Activated naive CD8-positive, alpha-beta T cell treated with anti-CD3 and anti-CD28 coated beads, Interleukin-2, amount 50 U/mL, for 24 hours (primary cell): ENCODE results near the gene COL4A6.

Source experiments
- ATAC-seq: fragments of 150-1000 bp; cut with Tn5 transposase; one replicate; pipeline ENCODE4 v1.10.0; 2021
- DNase-seq: peaks from one replicate; pipeline ENCODE4 v3.0.0; 2021
- H3K27ac Mint-ChIP-seq: one replicate; pipeline ENCODE4 v1.8.0; 2021; ENCODE audit warnings: mild to moderate bottlenecking, mixed read lengths
- H3K27me3 Mint-ChIP-seq: one replicate; pipeline ENCODE4 v1.8.0; 2021; ENCODE audit warnings: mixed read lengths
- H3K36me3 Mint-ChIP-seq: one replicate; pipeline ENCODE4 v1.8.0; 2021; ENCODE audit warnings: low read depth, mixed read lengths
- H3K4me1 Mint-ChIP-seq: one replicate; pipeline ENCODE4 v1.8.0; 2021; ENCODE audit warnings: mixed read lengths
- H3K4me3 Mint-ChIP-seq: one replicate; pipeline ENCODE4 v1.8.0; 2021; ENCODE audit warnings: mild to moderate bottlenecking, moderate library complexity, mixed read lengths
- H3K9me3 Mint-ChIP-seq: one replicate; pipeline ENCODE4 v1.8.0; 2021; ENCODE audit warnings: mixed read lengths

COL4A6 gene

DNA sequence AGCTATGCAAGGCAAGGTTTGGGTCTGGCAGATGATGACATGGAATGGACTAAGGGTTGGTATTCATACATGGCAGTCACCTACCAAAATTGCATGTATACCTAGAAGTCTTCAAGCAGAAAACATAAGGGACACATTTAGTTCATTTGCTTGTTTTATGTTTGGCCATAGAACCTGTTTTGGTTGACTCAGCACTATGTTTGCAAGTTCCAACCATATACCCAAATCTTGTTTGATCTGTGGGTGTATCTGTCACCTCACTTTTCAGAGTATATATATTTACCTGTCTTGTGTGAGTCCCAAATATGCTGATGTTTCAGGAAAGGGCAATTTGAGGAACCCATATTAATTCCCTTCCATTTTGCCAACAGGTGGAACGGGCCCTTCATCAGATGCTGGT is 307.3 kb downstream of the COL4A6 start:
- Mint-ChIP-seq H3K4me1 (no peaks in the 10 kb centered on the region), H3K4me3 (no peak overlapping the region), H3K27ac (no peak overlapping the region), H3K36me3 (peaks cover 16% of the 10 kb centered on the region), H3K27me3 (no peaks in the 10 kb centered on the region), H3K9me3 (no peaks in the 10 kb centered on the region)
- no peak for DNase-seq
- ATAC-seq, result no peak

DNA sequence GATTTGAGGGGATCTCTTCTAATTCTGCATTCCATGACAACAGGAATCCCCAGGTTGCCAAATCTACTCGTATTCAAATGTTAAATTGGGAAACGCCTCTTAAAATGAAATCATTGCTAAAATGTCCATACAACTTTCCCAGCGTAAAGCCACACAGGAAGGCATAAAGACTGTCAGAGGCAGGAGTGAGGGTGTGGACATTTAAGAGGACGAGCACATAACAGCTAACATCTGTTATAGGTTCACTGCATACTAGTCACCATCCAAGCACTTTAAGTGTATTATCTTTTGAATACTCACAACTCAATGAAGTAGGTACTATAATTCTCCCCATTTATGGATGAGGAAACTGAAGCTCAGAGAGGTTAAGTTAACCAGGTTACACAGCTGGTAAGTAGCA is 311.1 kb downstream of the COL4A6 start:
- Mint-ChIP-seq H3K36me3 (peaks cover 10% of the 10 kb centered on the region), H3K9me3 (no peaks in the 10 kb centered on the region), H3K27ac (no peak overlapping the region), H3K4me1 (no peaks in the 10 kb centered on the region), H3K4me3 (no peak overlapping the region), H3K27me3 (no peaks in the 10 kb centered on the region)
- no peak for ATAC-seq
- no peak for DNase-seq

DNA sequence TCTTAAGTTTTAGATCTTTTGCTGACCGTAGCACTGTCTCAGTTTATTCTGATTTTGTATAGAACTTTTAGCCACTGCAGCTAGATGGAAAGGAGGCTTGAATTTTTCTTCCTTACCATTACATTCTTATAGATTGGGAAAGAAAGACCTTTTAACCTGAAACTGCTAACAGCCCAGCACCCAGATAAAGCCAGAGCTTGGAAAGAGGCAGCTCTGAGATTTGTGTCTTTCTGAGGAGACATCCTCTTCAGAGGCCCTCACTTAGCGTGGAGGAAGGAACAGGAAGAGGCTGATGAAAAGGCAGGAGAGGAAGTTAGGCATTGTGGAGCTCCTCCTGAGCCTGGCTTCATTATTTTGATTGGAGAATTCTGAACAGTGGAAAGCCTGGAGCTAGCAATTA is 311.6 kb downstream of the COL4A6 start:
- no peaks in the 10 kb centered on the region for H3K4me1 Mint-ChIP-seq
- H3K27me3 Mint-ChIP-seq, result no peaks in the 10 kb centered on the region
- ATAC-seq (no peak), DNase-seq (no peak)
- no peaks in the 10 kb centered on the region for H3K9me3 Mint-ChIP-seq
- H3K4me3 Mint-ChIP-seq, result no peak overlapping the region
- peaks cover 8% of the 10 kb centered on the region for H3K36me3 Mint-ChIP-seq
- no peak overlapping the region for H3K27ac Mint-ChIP-seq

DNA sequence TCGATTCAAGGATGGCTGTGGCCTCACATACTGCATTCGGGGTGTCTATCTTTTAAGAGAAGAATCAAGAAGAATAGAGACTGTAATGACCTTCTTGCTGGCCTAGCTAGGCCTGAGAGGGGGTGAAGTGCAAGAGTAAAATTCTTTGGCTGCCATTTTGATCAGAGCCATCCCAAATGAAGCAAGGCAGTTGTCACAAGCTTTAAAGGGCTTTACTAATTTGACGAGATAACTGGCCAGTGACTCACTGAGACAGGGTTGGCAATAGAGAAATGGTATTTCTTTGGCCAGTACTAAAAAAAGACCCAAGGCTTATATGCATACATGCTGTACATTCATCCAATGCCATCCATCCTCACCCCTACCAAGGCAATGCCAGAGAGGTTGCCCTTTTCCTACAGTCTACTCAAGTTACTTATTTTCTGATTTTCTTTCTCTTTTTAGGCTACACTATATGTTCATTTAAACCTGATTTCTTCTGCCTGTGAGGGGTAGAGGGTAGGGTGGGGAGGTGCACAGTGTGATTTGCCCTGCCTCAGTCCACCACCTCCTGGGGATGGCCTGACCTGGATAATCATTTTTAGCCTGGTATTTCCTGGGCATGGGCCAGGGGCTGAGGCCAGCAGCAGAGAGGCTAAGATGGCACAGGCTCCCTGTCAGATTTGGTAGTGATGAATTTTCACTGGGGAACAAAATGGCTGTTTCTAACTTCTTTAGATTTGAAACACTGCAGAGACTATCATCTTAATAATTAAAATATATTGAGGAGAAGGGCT is 314.4 kb downstream of the COL4A6 start:
- ATAC-seq (no peak), DNase-seq (no peak)
- H3K9me3 Mint-ChIP-seq, result no peaks in the 10 kb centered on the region
- no peak overlapping the region for H3K27ac Mint-ChIP-seq
- H3K4me1 Mint-ChIP-seq, result no peaks in the 10 kb centered on the region
- H3K4me3 Mint-ChIP-seq, result no peak overlapping the region
- no peaks in the 10 kb centered on the region for H3K27me3 Mint-ChIP-seq
- peaks cover under 1% of the 10 kb centered on the region for H3K36me3 Mint-ChIP-seq

DNA sequence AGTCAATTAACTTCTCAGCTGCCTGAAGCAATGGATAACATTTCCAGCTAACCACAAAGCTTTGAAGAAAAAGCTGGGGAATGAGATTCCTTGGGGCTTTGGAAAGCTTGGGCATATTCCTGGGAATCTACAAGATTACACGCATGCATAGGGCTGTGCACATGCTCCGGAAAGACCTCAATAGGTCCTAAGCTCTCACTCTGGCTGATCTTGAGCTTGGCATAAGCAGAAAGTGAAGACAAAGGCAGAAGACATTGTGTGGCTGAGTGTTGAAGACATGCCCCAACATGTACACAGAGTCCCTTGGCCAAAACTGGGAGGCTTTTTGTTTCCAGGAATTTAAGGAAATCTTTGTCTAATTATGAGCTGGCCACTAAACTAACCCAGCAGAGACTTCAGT is 315.5 kb downstream of the COL4A6 start:
- Mint-ChIP-seq H3K27me3 (no peaks in the 10 kb centered on the region), H3K36me3 (no peaks in the 10 kb centered on the region), H3K27ac (no peak overlapping the region), H3K4me1 (no peaks in the 10 kb centered on the region), H3K9me3 (no peaks in the 10 kb centered on the region), H3K4me3 (no peak overlapping the region)
- ATAC-seq (no peak), DNase-seq (no peak)

DNA sequence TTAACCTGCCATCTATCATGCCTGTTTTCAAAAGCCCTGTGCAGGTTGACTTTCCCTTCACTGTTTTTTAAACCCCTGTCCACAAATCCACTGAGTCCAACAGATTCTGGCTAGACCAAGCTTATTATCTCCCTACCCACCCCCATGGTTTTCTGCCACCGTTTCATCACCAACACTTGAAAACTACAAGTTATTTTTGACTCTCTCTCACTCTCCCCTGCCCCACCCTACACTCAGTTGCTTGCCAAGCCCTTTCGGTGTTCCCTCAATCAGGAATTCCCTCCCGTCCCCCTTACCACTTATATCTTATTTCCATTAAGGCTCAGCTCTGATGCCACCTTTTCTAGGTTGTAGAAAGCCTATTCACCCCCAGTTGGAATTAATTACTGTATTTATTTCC is 316.9 kb downstream of the COL4A6 start:
- Mint-ChIP-seq H3K27me3 (no peaks in the 10 kb centered on the region), H3K4me3 (no peak overlapping the region), H3K36me3 (no peaks in the 10 kb centered on the region), H3K4me1 (no peaks in the 10 kb centered on the region), H3K27ac (no peak overlapping the region), H3K9me3 (no peaks in the 10 kb centered on the region)
- DNase-seq (no peak), ATAC-seq (no peak)

DNA sequence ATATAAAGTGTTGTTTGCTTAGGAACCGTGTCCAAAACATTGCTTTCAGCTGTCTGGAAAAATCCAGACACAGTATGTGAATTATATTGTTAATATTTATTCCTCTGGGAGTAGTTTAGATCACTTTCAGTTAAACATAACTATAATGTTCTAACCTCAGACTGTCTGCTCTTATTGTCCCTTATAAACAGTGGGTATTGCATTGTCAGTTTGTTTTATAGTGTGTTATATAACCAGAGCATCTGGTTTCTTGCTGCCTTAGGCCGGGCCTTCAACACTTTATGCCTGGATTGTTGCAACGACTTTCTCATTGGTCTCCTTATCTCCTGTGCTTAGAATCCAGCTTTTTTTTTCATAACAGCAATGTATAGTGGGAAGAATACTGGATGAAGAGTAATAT is 320.2 kb downstream of the COL4A6 start:
- ATAC-seq, result no peak
- Mint-ChIP-seq H3K27me3 (no peaks in the 10 kb centered on the region), H3K27ac (no peak overlapping the region), H3K4me1 (peaks cover 3% of the 10 kb centered on the region), H3K4me3 (no peak overlapping the region), H3K9me3 (no peaks in the 10 kb centered on the region), H3K36me3 (no peaks in the 10 kb centered on the region)
- no peak for DNase-seq

DNA sequence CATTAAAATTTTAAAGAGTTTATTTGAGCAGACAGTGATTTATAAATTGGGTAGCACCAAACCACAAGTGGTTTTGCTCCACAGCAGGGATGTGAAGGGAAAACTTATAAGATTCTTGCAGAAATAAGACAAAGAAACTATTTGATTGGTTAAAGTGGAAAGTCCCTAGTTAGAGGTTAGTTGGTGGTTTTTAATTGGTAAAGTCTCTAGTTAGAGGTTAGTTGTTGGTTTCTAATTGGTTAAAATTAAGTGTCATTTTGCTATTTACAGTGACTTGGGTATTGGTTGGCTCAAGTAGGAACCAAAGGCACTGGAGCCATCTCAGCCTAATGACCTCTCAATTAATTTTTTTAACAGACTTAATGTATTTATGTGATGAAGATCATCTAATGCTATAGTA is 323.7 kb downstream of the COL4A6 start:
- Mint-ChIP-seq H3K4me3 (no peak overlapping the region), H3K27me3 (no peaks in the 10 kb centered on the region), H3K36me3 (no peaks in the 10 kb centered on the region), H3K4me1 (peaks cover 3% of the 10 kb centered on the region), H3K9me3 (no peaks in the 10 kb centered on the region), H3K27ac (no peak overlapping the region)
- ATAC-seq (no peak), DNase-seq (no peak)
